ENCODE results near the gene NCOA1.
"Not testable (repeated sequence)": the region's sequence is repeated elsewhere in the genome, so short reads cannot be mapped to it uniquely, and the experiment has no call there.

Gene NCOA1

GRCh38 chr2:24576146-24576545, 85.1 kb downstream of the NCOA1 start:
- no peak overlapping the region for H3K4me3 ChIP-seq (ENCODE audit: low read depth, low read length)
- DNase-seq (ENCODE audit: low read depth) = no peak
- no peak for TF ChIP-seq CTCF (conservative IDR thresholded peaks at IDR 0.05; ENCODE audit: low read depth, low read length)

- DNase-seq (ENCODE audit: low read depth) = no peak
- no peak for TF ChIP-seq CTCF (conservative IDR thresholded peaks at IDR 0.05; ENCODE audit: low read depth, low read length)
- no peak overlapping the region for H3K4me3 ChIP-seq (ENCODE audit: low read depth, low read length)
These were observed 85.6 kb downstream of the NCOA1 start for GRCh38 chr2:24576617-24577016.

- DNase-seq (ENCODE audit: low read depth) = no peak
- H3K4me3 ChIP-seq (ENCODE audit: low read depth, low read length) = no peak overlapping the region
- TF ChIP-seq CTCF (conservative IDR thresholded peaks at IDR 0.05; ENCODE audit: low read depth, low read length) = no peak
These were observed 86.4 kb downstream of the NCOA1 start for GRCh38 chr2:24577481-24577880.

- no peak for DNase-seq (ENCODE audit: low read depth)
- TF ChIP-seq CTCF (conservative IDR thresholded peaks at IDR 0.05; ENCODE audit: low read depth, low read length) = no peak
These were observed 88.2 kb downstream of the NCOA1 start for GRCh38 chr2:24579053-24579803.

GRCh38 chr2:24580561-24580960, 89.5 kb downstream of the NCOA1 start:
- H3K4me3 ChIP-seq (ENCODE audit: low read depth, low read length) = no peak overlapping the region
- no peak for DNase-seq (ENCODE audit: low read depth)
- no peak for TF ChIP-seq CTCF (conservative IDR thresholded peaks at IDR 0.05; ENCODE audit: low read depth, low read length)

More at GRCh38 chr2:24579053-24579803, 88.2 kb downstream of the NCOA1 start:
- no peak overlapping the region for H3K4me3 ChIP-seq (ENCODE audit: low read depth, low read length)

GRCh38 chr2:24581971-24582370, 90.9 kb downstream of the NCOA1 start:
- DNase-seq (ENCODE audit: low read depth); H3K4me3 ChIP-seq (ENCODE audit: low read depth, low read length): not testable (repeated sequence)

GRCh38 chr2:24586955-24587354, 95.9 kb downstream of the NCOA1 start:
- DNase-seq (ENCODE audit: low read depth) = no peak
- no peak overlapping the region for H3K4me3 ChIP-seq (ENCODE audit: low read depth, low read length)
- no peak for TF ChIP-seq CTCF (conservative IDR thresholded peaks at IDR 0.05; ENCODE audit: low read depth, low read length)
